SK-N-MC (cell line): Measurements from ENCODE around the gene EPHA8.

Source experiments
- EZH2 ChIP-seq: fragments of 200-600 bp; sonication (generic); IDR thresholded peaks from one replicate; pipeline ENCODE4 v1.6.1; 2017; ENCODE audit warnings: antibody characterized with exemption
- FOXP2 ChIP-seq: optimal IDR thresholded peaks from 2 replicates; pipeline ENCODE3; 2011; ENCODE audit warnings: mild to moderate bottlenecking, moderate library complexity; ENCODE audit not compliant: insufficient read depth; ENCODE audit errors: extremely low read length, control extremely low read depth
- POLR2AphosphoS5 ChIP-seq: IDR thresholded peaks from 2 replicates; pipeline ENCODE4 v1.6.1; 2012; ENCODE audit warnings: mild to moderate bottlenecking, low read depth, low read length, borderline replicate concordance

GRCh38 chr1:22625262-22625925 lies 62.1 kb downstream of the EPHA8 start:
- no peak for TF ChIP-seq EZH2
- TF ChIP-seq FOXP2 = no peak
- no peak for TF ChIP-seq POLR2AphosphoS5
